ENCODE results near the gene LHX2.

GRCh38 chr9:124078641-124079040 lies 67.1 kb downstream of the LHX2 start:
- TF ChIP-seq, protein P1, sequence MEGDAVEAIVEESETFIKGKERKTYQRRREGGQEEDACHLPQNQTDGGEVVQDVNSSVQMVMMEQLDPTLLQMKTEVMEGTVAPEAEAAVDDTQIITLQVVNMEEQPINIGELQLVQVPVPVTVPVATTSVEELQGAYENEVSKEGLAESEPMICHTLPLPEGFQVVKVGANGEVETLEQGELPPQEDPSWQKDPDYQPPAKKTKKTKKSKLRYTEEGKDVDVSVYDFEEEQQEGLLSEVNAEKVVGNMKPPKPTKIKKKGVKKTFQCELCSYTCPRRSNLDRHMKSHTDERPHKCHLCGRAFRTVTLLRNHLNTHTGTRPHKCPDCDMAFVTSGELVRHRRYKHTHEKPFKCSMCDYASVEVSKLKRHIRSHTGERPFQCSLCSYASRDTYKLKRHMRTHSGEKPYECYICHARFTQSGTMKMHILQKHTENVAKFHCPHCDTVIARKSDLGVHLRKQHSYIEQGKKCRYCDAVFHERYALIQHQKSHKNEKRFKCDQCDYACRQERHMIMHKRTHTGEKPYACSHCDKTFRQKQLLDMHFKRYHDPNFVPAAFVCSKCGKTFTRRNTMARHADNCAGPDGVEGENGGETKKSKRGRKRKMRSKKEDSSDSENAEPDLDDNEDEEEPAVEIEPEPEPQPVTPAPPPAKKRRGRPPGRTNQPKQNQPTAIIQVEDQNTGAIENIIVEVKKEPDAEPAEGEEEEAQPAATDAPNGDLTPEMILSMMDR (IDR thresholded peaks at IDR 0.05), result no peak
- TF ChIP-seq POLR2A (IDR thresholded peaks at IDR 0.05), result no peak
